PC-3 (cell line): ENCODE measurements around the gene BCL2L13.

Source experiments
- CTCF ChIP-seq: fragments of 300-600 bp; sonication (generic); conservative IDR thresholded peaks from 2 replicates; pipeline ENCODE4 v1.5.1; 2017; ENCODE audit warnings: antibody characterized with exemption, low read depth, mild to moderate bottlenecking, low read length
- EZH2 ChIP-seq: fragments of 300-600 bp; sonication (generic); IDR thresholded peaks from one replicate; pipeline ENCODE4 v1.6.1; 2017; ENCODE audit warnings: antibody characterized with exemption, mild to moderate bottlenecking, low read length; ENCODE audit not compliant: unreplicated experiment
- EZH2phosphoT487 ChIP-seq: fragments of 300-600 bp; sonication (generic); IDR thresholded peaks from 2 replicates; pipeline ENCODE4 v1.6.1; 2018; ENCODE audit warnings: mild to moderate bottlenecking, antibody characterized with exemption, low read length, borderline replicate concordance

DNA sequence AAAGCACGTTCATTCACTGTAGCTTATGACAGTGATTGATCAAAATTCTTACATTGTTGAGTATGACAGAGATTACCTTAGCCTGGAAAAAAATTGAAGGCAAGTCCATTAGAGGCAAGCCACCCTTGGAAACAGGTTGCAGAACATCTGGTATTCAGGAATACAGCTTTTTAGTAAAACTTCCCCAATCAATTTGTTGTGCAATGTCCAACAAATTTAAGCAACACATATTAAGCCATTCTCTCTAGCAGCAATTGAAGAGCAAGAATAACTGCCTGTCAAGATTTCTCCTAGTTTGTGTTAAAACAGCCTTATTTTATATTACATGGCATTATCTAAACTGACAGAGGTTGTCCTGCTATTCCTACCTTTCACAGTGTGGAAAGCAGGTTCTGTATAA is 37.0 kb downstream of the BCL2L13 start:
- TF ChIP-seq CTCF = no peak
- TF ChIP-seq EZH2 = no peak
- TF ChIP-seq EZH2phosphoT487 = no peak
